GM19455 (cell line): ENCODE data around the gene HAS3.
"Not testable (repeated sequence)": the region's sequence is repeated elsewhere in the genome, so short reads cannot be mapped to it uniquely, and the experiment has no call there.

Experiments used
- ATAC-seq: cut with Tn5 transposase; IDR thresholded peaks from one replicate; pipeline ENCODE4 v1.9.1; 2021; ENCODE audit not compliant: unreplicated experiment

Gene HAS3

GRCh38 chr16:69105501-69106361 lies at the start of gene HAS3:
Gene HAS3, plus strand, starts transcription at chr16:69105653. Its CDS starts 3,743 bp downstream, at chr16:69109396.
- no peak for ATAC-seq

GRCh38 chr16:69055980-69056379 lies 49.5 kb upstream of the HAS3 start:
- no peak for ATAC-seq

- ATAC-seq, result no peak
Observed at GRCh38 chr16:69056421-69056820, 49.0 kb upstream of the HAS3 start.

GRCh38 chr16:69057400-69058378 lies 47.8 kb upstream of the HAS3 start:
- no peak for ATAC-seq

- ATAC-seq, result not testable (repeated sequence)
Observed at GRCh38 chr16:69063491-69063890, 42.0 kb upstream of the HAS3 start.

GRCh38 chr16:69064124-69064763 lies 41.2 kb upstream of the HAS3 start:
- no peak for ATAC-seq

GRCh38 chr16:69064764-69065313 lies 40.6 kb upstream of the HAS3 start:
- ATAC-seq, result no peak

- no peak for ATAC-seq
Observed at GRCh38 chr16:69069504-69069903, 35.9 kb upstream of the HAS3 start.

GRCh38 chr16:69071036-69071435 lies 34.4 kb upstream of the HAS3 start:
- ATAC-seq, result no peak

- no peak for ATAC-seq
Observed at GRCh38 chr16:69072640-69072974, 32.8 kb upstream of the HAS3 start.

GRCh38 chr16:69073181-69073702 lies 32.2 kb upstream of the HAS3 start:
- no peak for ATAC-seq

GRCh38 chr16:69077251-69077650 lies 28.2 kb upstream of the HAS3 start:
- no peak for ATAC-seq

GRCh38 chr16:69078073-69078472 lies 27.4 kb upstream of the HAS3 start:
- no peak for ATAC-seq

GRCh38 chr16:69079697-69080096 lies 25.8 kb upstream of the HAS3 start:
- no peak for ATAC-seq

- no peak for ATAC-seq
Observed at GRCh38 chr16:69083306-69083941, 22.0 kb upstream of the HAS3 start.

- no peak for ATAC-seq
Observed at GRCh38 chr16:69084289-69084688, 21.2 kb upstream of the HAS3 start.

- ATAC-seq, result no peak
Observed at GRCh38 chr16:69085032-69085695, 20.3 kb upstream of the HAS3 start.

- ATAC-seq, result no peak
Observed at GRCh38 chr16:69087161-69087581, 18.3 kb upstream of the HAS3 start.

- ATAC-seq, result no peak
Observed at GRCh38 chr16:69088684-69089083, 16.8 kb upstream of the HAS3 start.
